Omental fat pad (tissue), 4 donors: ENCODE measurements around the gene ANAPC7. TPM values are rescaled to one million over a fixed set of nuclear protein-coding genes. Genes with fewer than 3 reads are reported as not detected.

ENCODE experiments used
- small RNA-seq: library from RNA; depleted of rRNA; stranded (forward); fragments of <200 nt; gene quantifications from one replicate; pipeline ENCODE3, GENCODE V24; 2016
- total RNA-seq, 4 donors: library from RNA; depleted of rRNA; stranded (reverse); fragments of >200 nt; gene quantifications; one replicate each; pipeline ENCODE4 v1.1.0, GENCODE V29; 2016

ANAPC7 gene
- total RNA-seq, 4 donors from 2014 or later: 34.6 to 54.8 (median 48.9) TPM

Small RNA genes lying within 50 kb of the gene (small RNA-seq; reads per million reads assigned to genes)
- gene RN7SL769P: not detected

Other genes starting within 250 kb of the ANAPC7 start
- gene ATP2A2, start 122.5 kb downstream of the ANAPC7 start, total RNA-seq: 100 to 1,000 TPM; 116 to 238 (median 132) TPM
- gene ARPC3, start 46.6 kb upstream of the ANAPC7 start, total RNA-seq: 100 to 1,000 TPM; 389 to 434 (median 424) TPM
- gene GPN3, start 64.5 kb upstream of the ANAPC7 start, total RNA-seq: 10 to 100 TPM; 14.7 to 25.3 (median 21.2) TPM
- gene FAM216A, start 65.1 kb upstream of the ANAPC7 start, total RNA-seq: 1 to 10 TPM; 5.0 to 8.0 (median 6.3) TPM
- 10 to 100 TPM; 83.5 to 98.8 (median 86.8) TPM for gene VPS29, start 98.4 kb upstream of the ANAPC7 start, total RNA-seq
- under 1 TPM in 2 of 4 donors, not detected in 2; 0.31 to 0.60 TPM for gene RAD9B, start 98.6 kb upstream of the ANAPC7 start, total RNA-seq
- 10 to 100 TPM; 20.8 to 49.1 (median 23.4) TPM for gene PPTC7, start 179.6 kb upstream of the ANAPC7 start, total RNA-seq
- gene TCTN1, start 210.4 kb upstream of the ANAPC7 start, total RNA-seq: 10 to 100 TPM; 22.7 to 30.4 (median 25.6) TPM